HG03139 (cell line): ENCODE measurements around the gene CLDN19.

Experiments used
- ATAC-seq: cut with Tn5 transposase; IDR thresholded peaks from one replicate; pipeline ENCODE4 v1.9.1; 2021; ENCODE audit not compliant: unreplicated experiment

CLDN19 gene

GRCh38 chr1:42739753-42740700 lies at the start of gene CLDN19:
CLDN19 (minus strand) TSS chr1:42740236; CDS start chr1:42740063, 173 bp downstream.
- no peak for ATAC-seq

GRCh38 chr1:42788021-42788420 lies 48.0 kb upstream of the CLDN19 start:
- ATAC-seq: no peak

GRCh38 chr1:42786097-42786496 lies 46.1 kb upstream of the CLDN19 start:
- no peak for ATAC-seq

- no peak for ATAC-seq
Measured at GRCh38 chr1:42784946-42785693, 45.1 kb upstream of the CLDN19 start, which contains the start of gene TMEM269. TMEM269 (plus strand) TSS chr1:42784991; CDS start chr1:42789894, 4,903 bp downstream.

GRCh38 chr1:42784547-42784945 lies 44.5 kb upstream of the CLDN19 start:
- no peak for ATAC-seq

GRCh38 chr1:42783092-42783491 lies 43.1 kb upstream of the CLDN19 start:
- no peak for ATAC-seq

- no peak for ATAC-seq
Measured at GRCh38 chr1:42780176-42780575, 40.1 kb upstream of the CLDN19 start.

GRCh38 chr1:42779725-42780124 lies 39.7 kb upstream of the CLDN19 start:
- no peak for ATAC-seq

- no peak for ATAC-seq
Measured at GRCh38 chr1:42777852-42778251, 37.8 kb upstream of the CLDN19 start.

GRCh38 chr1:42776502-42776901 lies 36.5 kb upstream of the CLDN19 start:
- ATAC-seq: no peak

GRCh38 chr1:42774928-42775526 lies 35.0 kb upstream of the CLDN19 start:
- ATAC-seq: no peak

GRCh38 chr1:42773420-42773819 lies 33.4 kb upstream of the CLDN19 start:
- ATAC-seq: no peak

GRCh38 chr1:42769811-42770210 lies 29.8 kb upstream of the CLDN19 start:
- no peak for ATAC-seq

- no peak for ATAC-seq
Measured at GRCh38 chr1:42768172-42768571, 28.1 kb upstream of the CLDN19 start.

- no peak for ATAC-seq
Measured at GRCh38 chr1:42767510-42768000, 27.5 kb upstream of the CLDN19 start.

- ATAC-seq: peak; percentile 83
Measured at GRCh38 chr1:42766741-42767509, 26.9 kb upstream of the CLDN19 start, which contains the start of the genes C1orf50 and P3H1. C1orf50 (plus strand) TSS chr1:42767249; CDS start chr1:42767312, 63 bp downstream. P3H1 (minus strand) TSS chr1:42767028; CDS start chr1:42766971, 57 bp downstream.

- ATAC-seq: peak; percentile 12
Measured at GRCh38 chr1:42765832-42766740, 26.1 kb upstream of the CLDN19 start.

GRCh38 chr1:42765269-42765668 lies 25.2 kb upstream of the CLDN19 start:
- ATAC-seq: no peak

GRCh38 chr1:42762269-42762668 lies 22.2 kb upstream of the CLDN19 start:
- ATAC-seq: no peak
